Activated CD8-positive, alpha-beta memory T cell treated with anti-CD3 and anti-CD28 coated beads, Interleukin-2, amount 50 U/mL, for 1 hour (primary cell): ENCODE results near the gene ZNF618.

Experiments
- DNase-seq: peaks from one replicate; pipeline ENCODE4 v3.0.0-alpha.2; 2020; ENCODE audit errors: extremely low read depth

The ZNF618 gene

DNA sequence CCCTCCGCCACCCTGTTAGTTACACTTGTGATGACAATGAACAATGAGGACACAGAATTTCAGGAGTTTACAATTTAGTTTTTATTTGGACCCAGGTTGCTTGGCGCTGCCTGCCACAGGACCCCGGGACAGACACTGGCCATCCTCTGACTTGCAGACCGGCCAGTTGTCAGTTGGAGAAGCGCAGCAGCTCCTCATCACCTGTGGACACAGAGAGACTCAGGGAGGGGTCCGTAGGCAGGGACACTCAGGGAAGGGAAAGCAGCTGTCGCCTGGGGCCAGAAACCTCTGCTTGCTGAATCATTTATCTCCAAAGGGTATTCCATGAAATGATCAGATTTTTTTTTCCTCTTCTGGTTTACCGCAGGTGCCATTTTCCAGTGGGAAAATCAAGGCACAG is 184.0 kb downstream of the ZNF618 start:
- no peak for DNase-seq

- DNase-seq, result no peak
Observed at GRCh38 chr9:114060711-114061110, 184.6 kb downstream of the ZNF618 start.

DNA sequence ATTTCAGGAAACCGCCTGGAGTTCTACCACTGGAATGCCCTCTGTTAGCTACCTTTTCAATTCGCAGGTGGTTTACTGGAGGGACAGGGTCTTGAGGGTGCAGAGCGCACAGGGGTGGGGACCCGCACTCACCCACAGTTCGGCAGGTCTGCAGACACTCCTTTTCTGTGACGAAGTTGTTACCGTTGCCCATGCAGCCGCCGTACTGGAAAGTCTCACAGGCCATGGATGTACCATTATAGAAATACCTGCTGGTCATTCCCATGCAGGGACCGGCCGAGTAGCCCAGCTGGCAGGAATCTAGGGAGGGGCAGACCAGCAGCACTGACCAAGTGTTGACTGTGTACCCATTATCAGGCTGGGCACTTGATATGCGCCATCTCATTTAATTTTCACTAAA is 185.2 kb downstream of the ZNF618 start:
- no peak for DNase-seq

DNA sequence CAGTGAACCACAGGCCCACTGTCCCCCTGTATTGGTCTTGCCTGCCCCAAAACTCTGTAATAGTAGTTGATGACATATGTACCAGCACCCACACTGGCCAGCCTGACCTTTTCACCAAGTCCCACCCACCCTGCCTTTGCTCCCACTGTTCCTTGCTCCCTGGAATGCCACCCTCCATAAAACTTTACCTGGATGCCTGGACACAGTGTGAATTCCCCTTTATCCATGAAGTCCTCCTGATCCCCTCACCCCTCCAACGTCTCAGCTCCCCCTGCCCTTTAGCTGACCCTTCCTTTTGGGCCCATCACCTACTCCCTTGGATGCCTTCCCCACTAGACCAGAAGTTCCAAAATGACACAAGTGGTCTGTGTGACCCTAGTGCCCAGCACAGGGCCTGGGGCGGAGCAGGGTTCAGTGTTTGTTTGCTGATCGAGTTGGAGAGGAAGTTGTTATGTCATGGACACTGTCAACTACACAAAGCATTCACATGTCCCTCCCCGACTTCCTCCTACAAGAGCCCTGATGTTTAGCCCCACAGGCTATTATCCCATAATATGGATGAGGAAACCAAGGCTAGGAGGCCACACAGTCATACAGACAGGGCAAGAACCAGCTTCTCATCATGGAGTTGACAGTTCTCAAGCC is 185.8 kb downstream of the ZNF618 start:
- DNase-seq, result no peak

GRCh38 chr9:114065304-114065703 is 189.2 kb downstream of the ZNF618 start:
- DNase-seq, result no peak

DNA sequence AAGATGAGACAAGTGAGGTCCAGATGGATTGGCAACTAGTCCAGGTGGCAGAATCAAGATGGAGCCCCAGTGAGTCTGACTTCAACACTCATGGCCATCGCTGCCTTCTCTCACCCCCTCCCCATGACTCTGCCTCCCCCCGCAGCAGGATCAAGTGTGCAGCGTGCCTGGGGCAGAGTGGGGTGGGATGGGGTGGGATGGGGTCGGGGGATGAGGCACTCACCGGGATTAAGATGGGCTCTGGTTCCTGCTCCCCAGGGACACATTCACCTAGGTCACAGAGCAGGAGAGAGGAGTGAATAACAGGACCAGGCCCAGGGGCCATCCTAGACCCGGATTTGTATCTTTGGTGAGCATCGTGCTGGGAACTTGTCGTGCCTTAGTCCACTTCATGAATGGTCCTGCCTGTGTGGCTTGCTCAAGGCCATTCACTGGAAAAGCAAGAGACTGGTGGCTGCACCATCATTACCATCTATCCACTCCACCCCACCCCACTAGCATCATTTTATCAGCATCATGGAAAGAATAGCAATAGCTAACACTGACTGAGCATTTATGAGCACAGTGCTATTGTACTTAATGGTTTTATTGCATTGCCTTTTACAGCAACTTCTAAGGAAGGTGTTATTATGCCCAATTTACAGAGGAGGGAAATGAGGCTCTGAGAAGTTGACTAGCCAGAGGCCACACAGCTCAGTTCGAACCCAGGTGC is 193.5 kb downstream of the ZNF618 start:
- DNase-seq, result no peak

- no peak for DNase-seq
Observed at GRCh38 chr9:114070188-114071103, 194.3 kb downstream of the ZNF618 start.

GRCh38 chr9:114071197-114071795 is 195.2 kb downstream of the ZNF618 start:
- DNase-seq, result no peak

DNA sequence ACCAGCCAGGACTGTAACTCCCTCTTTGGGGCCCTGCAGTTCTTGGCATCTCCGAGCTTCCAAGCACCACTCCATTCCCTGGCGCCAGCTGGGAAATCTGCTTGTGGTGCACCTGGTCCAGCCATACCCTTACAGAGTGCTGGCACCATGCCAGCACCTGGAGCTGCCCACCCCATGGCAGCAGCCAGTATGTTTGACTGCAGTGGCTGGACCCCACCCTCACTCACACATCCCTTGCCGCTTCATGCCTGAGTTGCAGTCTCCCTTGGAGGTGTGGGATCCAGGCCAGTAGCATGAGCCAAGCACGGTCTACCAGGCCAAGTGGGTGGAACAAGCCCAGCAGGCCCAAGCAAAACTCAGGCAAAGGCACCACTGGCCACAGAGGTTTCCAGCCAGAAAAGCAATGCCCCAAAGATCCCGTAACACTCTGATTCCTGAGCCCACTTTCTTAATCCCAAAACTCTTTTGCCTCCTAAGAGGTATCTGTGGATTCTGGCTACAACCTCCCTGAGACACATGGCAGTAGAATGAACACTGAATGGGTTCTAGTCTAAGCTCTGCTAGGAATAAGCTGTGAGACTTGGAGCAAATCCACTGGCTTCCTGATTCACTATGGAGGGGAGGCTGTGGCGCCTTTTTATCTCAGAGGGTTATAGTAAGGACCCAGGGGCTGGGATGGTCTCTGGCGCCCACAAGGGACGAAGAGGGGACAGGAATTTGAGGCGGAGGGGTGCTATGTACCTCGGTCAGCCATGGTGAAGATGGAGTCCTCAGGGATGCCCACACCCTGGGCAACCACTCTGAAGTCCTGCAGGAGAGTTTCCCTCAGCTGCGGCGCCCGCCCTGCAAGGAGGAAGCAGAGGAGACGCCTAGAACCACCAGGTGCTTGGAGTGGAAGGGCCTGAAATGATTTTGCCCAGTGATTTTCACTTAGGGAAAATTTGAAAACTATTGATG is 196.4 kb downstream of the ZNF618 start:
- no peak for DNase-seq

- no peak for DNase-seq
Observed at GRCh38 chr9:114075602-114076001, 199.5 kb downstream of the ZNF618 start.

DNA sequence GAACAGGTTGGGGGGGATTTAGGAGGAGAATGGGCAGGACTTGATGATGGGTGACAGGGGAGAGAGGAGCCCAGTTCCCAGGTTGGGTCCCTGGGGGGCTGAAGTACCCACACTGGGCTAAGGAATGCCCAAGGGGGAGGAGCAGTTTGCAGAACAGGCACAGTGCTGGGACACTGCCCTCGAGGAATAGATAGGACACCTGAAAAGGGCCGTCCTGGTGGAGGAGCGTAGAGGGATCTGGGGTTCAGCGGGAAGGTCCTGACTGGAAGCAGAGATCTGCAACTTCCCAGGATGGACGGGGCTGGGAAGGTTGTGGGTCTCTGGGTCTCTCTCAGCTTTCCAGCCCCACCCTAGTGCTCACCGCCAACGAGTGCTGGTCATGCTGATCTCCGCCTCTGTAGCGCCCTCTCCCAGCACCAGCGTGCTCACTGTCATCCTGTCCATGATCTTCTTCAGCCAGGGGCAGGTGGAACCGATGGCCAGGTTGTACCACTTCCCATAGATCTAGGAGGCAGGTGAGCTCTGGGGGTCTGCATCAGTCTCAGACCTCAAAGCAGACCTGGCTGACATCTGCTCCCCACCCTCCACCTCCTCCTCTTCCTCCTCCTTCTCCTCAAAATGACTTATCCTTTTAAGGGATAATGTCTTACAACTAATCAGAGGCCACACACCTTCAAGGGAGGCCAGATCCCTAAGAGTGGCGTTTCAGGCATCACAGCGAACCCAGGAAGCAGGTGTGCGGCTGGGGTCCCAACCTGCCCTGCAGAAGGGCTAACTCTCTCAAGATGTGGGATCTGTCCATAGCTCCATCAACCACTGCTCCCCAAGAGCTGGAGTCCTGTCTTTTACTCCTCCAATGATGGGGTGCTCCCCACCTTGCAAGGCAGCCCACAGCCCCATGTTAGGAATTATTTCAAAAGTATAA is 200.4 kb downstream of the ZNF618 start:
- no peak for DNase-seq

GRCh38 chr9:114077162-114077837 is 201.2 kb downstream of the ZNF618 start:
- no peak for DNase-seq

- DNase-seq, result no peak
Observed at GRCh38 chr9:114078021-114078780, 202.1 kb downstream of the ZNF618 start, which contains the start of gene AMBP. TSS of gene AMBP (minus strand) at chr9:114078300. CDS start at chr9:114078209, 91 bp downstream.

GRCh38 chr9:114078781-114079156 is 202.7 kb downstream of the ZNF618 start:
- DNase-seq, result no peak

DNA sequence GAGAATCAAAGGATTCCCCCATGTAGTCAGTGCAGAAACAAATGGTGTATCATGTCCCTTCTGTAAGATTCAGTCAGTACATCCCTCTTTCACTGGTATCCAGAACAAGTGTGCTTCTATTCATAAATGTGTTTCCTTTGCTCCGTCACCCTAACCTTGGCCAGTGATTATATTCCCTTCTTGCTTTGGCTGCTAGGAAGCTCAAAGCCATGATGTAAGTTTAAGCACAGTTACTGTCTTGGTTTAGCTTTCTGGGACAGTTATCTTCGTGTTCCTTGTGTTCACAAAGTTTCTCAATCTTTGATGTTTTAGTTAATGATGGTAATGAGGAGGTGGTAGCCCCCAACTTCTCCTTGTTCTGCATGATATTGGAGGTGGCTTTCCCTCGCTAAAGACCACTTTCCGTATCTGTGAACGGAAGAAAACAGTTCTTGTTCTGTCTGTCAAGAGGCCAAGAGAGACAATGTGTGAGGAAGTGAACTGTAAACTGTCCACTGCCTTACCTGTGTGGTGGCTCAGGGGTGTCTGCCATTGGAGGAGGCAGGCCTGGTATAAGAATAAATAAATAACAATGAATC is 204.2 kb downstream of the ZNF618 start:
- no peak for DNase-seq

DNA sequence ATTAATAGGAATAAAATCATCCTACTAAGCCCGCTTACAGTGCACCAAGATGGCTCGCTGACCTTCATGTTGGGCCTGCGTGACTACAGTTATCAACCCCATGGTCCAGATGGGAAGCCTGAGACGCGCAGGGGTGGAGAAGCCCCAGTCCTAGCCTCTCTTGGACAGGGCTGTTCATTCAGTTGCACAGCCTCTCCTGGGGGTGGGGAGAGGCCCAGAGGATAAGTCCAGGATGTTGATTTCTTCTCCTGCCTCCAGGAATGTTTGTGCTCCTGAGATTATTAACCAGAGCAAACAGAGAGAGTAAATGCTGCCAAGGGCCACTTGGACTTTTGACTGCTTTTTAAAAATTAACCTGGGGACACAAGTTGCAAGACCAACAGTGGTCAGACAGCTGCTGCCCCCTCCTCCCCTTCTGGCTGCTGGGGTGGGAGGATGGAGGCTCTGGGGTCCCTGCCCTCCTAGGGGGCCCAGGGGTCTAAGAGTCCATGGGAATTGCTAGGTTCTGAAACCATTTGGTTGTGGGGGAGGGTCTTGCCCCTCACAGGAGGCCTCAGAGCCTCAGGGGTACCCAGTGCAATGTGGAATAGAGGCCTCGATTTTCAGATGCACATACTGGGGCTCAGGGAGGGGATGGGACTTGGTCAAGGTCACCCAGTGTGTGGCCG is 204.8 kb downstream of the ZNF618 start:
- DNase-seq, result no peak

DNA sequence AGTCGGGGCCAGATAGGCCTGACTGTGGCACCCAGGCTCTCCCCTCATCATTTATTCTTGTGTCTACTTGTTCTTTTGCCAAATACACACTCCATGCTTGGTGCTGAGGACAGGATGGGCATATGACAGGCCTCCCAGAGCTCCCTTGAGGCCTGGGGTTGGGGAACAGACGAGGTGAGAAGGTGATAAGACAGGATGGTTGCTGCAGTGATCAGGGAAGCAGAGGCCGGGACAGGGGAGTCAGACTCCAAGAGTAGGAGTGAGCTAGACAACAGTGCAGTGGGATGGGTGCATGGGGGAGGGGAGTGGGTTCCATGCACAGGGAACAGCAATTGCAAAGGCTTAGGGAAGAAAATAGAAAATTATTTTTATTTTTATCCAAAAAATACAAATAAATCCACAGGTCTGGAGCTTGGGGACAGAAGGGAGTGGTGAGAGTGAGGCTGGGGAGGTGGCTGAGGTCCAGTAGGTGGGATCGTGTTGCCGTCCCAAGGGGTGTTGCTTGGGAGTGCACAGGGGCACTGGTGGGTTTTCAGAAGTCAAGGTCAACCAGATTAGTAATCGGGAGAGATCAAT is 205.4 kb downstream of the ZNF618 start:
- no peak for DNase-seq
